H1 (cell line): ENCODE results near the gene CABCOCO1. TPM values are rescaled to one million over a fixed set of nuclear protein-coding genes. Genes with fewer than 3 reads are reported as not detected.

Experiments used
- CTCF ChIA-PET: fragments of 300-600 bp; sonication (Branson Sonifier 250); formaldehyde crosslinking; loops from one replicate; lab custom pipeline; 2021; ENCODE audit not compliant: partially characterized antibody; lab: Charles Lee
- POLR2A ChIA-PET: fragments of 300-600 bp; sonication (Branson Sonifier 250); formaldehyde crosslinking; loops from one replicate; lab custom pipeline; 2021; ENCODE audit warnings: inconsistent platforms; ENCODE audit not compliant: partially characterized antibody; lab: Charles Lee
- DNase-seq, 2 experiments: peaks; one replicate each; pipeline versions ENCODE4 v3.0.0 to v3.0.0-alpha.2; 2010 to 2022; ENCODE audit warnings: low spot score in 2 of 2, low read depth in 1 of 2, mixed read lengths in 1 of 2
- FAIRE-seq: peaks from 2 replicates; lab custom pipeline; 2011; peaks lifted over from hg19 to GRCh38; lab: Jason Lieb, UNC
- H2AFZ ChIP-seq: 2 replicates; pipeline ENCODE4 v1.8.1; 2012; ENCODE audit warnings: low read length, inconsistent platforms
- H2AK5ac ChIP-seq: 2 replicates; pipeline ENCODE4 v1.6.1; 2013; ENCODE audit warnings: low read depth, low read length
- H2BK120ac ChIP-seq: replicated peaks from 2 replicates; pipeline ENCODE3; 2013; ENCODE audit warnings: low read depth, low read length, inconsistent platforms
- H2BK12ac ChIP-seq: 2 replicates; pipeline ENCODE4 v1.6.1; 2013; ENCODE audit warnings: low read depth, low read length
- H2BK15ac ChIP-seq: 2 replicates; pipeline ENCODE4 v1.6.1; 2013; ENCODE audit warnings: low read length
- H2BK20ac ChIP-seq: 2 replicates; pipeline ENCODE4 v1.6.1; 2013; ENCODE audit warnings: low read length
- H2BK5ac ChIP-seq: 2 replicates; pipeline ENCODE4 v1.6.1; 2013; ENCODE audit warnings: low read depth, low read length
- H3K14ac ChIP-seq: 2 replicates; pipeline ENCODE4 v1.6.1; 2013; ENCODE audit warnings: inconsistent platforms; ENCODE audit not compliant: insufficient read length
- H3K18ac ChIP-seq: 2 replicates; pipeline ENCODE4 v1.6.1; 2013; ENCODE audit warnings: low read length; ENCODE audit errors: extremely low read depth
- H3K23ac ChIP-seq: 2 replicates; pipeline ENCODE4 v1.6.1; 2013; ENCODE audit warnings: inconsistent platforms; ENCODE audit not compliant: insufficient read length
- H3K23me2 ChIP-seq: 2 replicates; pipeline ENCODE4 v1.6.1; 2013; ENCODE audit warnings: low read depth, low read length
- H3K27ac ChIP-seq: 2 replicates; pipeline ENCODE4 v1.6.1; 2011; ENCODE audit warnings: low read depth, low read length, inconsistent platforms
- H3K27me3 ChIP-seq, 4 experiments: replicated peaks in 1 of 4; 1 replicate in 1 of 4; 2 replicates in 3 of 4; pipeline versions ENCODE4 v1.6.1 to v1.8.1; 2011 to 2013; ENCODE audit warnings: low read length in 3 of 4, mild to moderate bottlenecking in 3 of 4, inconsistent platforms in 2 of 4, mixed read lengths in 2 of 4, moderate library complexity in 1 of 4; ENCODE audit not compliant: control insufficient read depth in 3 of 4, insufficient read depth in 3 of 4; ENCODE audit errors: extremely low read depth in 1 of 4
- H3K36me3 ChIP-seq, 4 experiments: 2 replicates each; pipeline versions ENCODE4 v1.6.1 to v1.8.1; 2011 to 2013; ENCODE audit warnings: mild to moderate bottlenecking in 4 of 4, low read length in 3 of 4, moderate library complexity in 2 of 4, control low read depth in 1 of 4, inconsistent platforms in 1 of 4; ENCODE audit not compliant: insufficient read depth in 4 of 4, control insufficient read depth in 2 of 4
- H3K4ac ChIP-seq: replicated peaks from 2 replicates; pipeline ENCODE3; 2013; ENCODE audit warnings: low read length, low read depth, mixed read lengths, inconsistent platforms; ENCODE audit not compliant: insufficient read length
- H3K4me1 ChIP-seq, 4 experiments: replicated peaks in 1 of 4; 1 replicate in 1 of 4; 2 replicates in 3 of 4; pipeline versions ENCODE4 v1.6.1 to v1.8.1; 2011 to 2013; ENCODE audit warnings: low read length in 3 of 4, inconsistent platforms in 2 of 4, mixed read lengths in 1 of 4; ENCODE audit not compliant: insufficient read depth in 4 of 4, control insufficient read depth in 3 of 4
- H3K4me2 ChIP-seq, 2 experiments: 2 replicates each; pipeline versions ENCODE4 v1.6.1 to v1.8.1; 2011 to 2013; ENCODE audit warnings: low read depth in 2 of 2, low read length in 2 of 2, control low read depth in 1 of 2, inconsistent platforms in 1 of 2, mild to moderate bottlenecking in 1 of 2; ENCODE audit not compliant: insufficient read depth in 1 of 2
- H3K4me3 ChIP-seq, 4 experiments: fragments of 200-600, 300-600 bp in 1 of 4; sonication (generic), shearing (Covaris generic), sonication (Bioruptor Twin) in 1 of 4; 2 replicates each; pipeline versions ENCODE4 v1.5.1 to v1.8.1; 2011 to 2016; ENCODE audit warnings: low read length in 4 of 4, low read depth in 3 of 4, control low read depth in 2 of 4, inconsistent platforms in 2 of 4, mild to moderate bottlenecking in 2 of 4, mixed read lengths in 1 of 4, moderate library complexity in 1 of 4; ENCODE audit not compliant: insufficient read depth in 2 of 4; ENCODE audit errors: extremely low read depth in 1 of 4
- H3K56ac ChIP-seq: replicated peaks from 2 replicates; pipeline ENCODE3; 2013; ENCODE audit warnings: low read depth, mild to moderate bottlenecking, mixed read lengths, low read length, inconsistent platforms; ENCODE audit not compliant: insufficient read length
- H3K79me1 ChIP-seq: 2 replicates; pipeline ENCODE4 v1.6.1; 2013; ENCODE audit warnings: low read depth, low read length, control low read depth
- H3K79me2 ChIP-seq, 2 experiments: 2 replicates each; pipeline versions ENCODE4 v1.6.1 to v1.8.1; 2012 to 2013; ENCODE audit warnings: low read length in 2 of 2, mild to moderate bottlenecking in 2 of 2, inconsistent platforms in 1 of 2; ENCODE audit not compliant: insufficient read depth in 2 of 2, control insufficient read depth in 1 of 2
- H3K9ac ChIP-seq, 4 experiments: replicated peaks in 1 of 4; 1 replicate in 1 of 4; 2 replicates in 3 of 4; pipeline versions ENCODE4 v1.6.1 to v1.8.1; 2011 to 2013; ENCODE audit warnings: low read depth in 3 of 4, low read length in 3 of 4, control low read depth in 2 of 4, mild to moderate bottlenecking in 2 of 4, moderate library complexity in 2 of 4, inconsistent platforms in 1 of 4; ENCODE audit errors: extremely low read depth in 1 of 4
- H3K9me3 ChIP-seq, 2 experiments: 2 replicates each; pipeline versions ENCODE4 v1.6.1 to v1.8.1; 2012 to 2013; ENCODE audit warnings: mild to moderate bottlenecking in 2 of 2, moderate library complexity in 2 of 2, control low read depth in 1 of 2, inconsistent platforms in 1 of 2, low read depth in 1 of 2, low read length in 1 of 2, mixed read lengths in 1 of 2; ENCODE audit not compliant: insufficient read depth in 2 of 2
- H4K20me1 ChIP-seq, 2 experiments: replicated peaks in 1 of 2; 2 replicates each; pipeline versions ENCODE3 to v1.8.1; 2011 to 2013; ENCODE audit warnings: inconsistent platforms in 2 of 2, low read length in 2 of 2, mild to moderate bottlenecking in 1 of 2; ENCODE audit not compliant: insufficient read depth in 2 of 2, control insufficient read depth in 1 of 2
- H4K5ac ChIP-seq: 2 replicates; pipeline ENCODE4 v1.6.1; 2013; ENCODE audit warnings: low read length, low read depth, mixed read lengths, inconsistent platforms; ENCODE audit not compliant: insufficient read length
- H4K8ac ChIP-seq: 2 replicates; pipeline ENCODE4 v1.8.0; 2013; ENCODE audit warnings: mild to moderate bottlenecking, moderate library complexity, low read length, inconsistent platforms; ENCODE audit not compliant: insufficient read depth; ENCODE audit errors: extremely low read depth
- H4K91ac ChIP-seq: replicated peaks from 2 replicates; pipeline ENCODE3; 2013; ENCODE audit warnings: low read length, mixed read lengths, inconsistent platforms; ENCODE audit not compliant: insufficient read length
- ATF3 ChIP-seq: IDR thresholded peaks from 2 replicates; pipeline ENCODE4 v1.6.1; 2011; ENCODE audit warnings: low read depth, mild to moderate bottlenecking, low read length; ENCODE audit not compliant: insufficient read depth
- CREB1 ChIP-seq: IDR thresholded peaks from 2 replicates; pipeline ENCODE4 v1.6.1; 2012; ENCODE audit warnings: inconsistent platforms
- JUN ChIP-seq: IDR thresholded peaks from 2 replicates; pipeline ENCODE4 v1.6.1; 2011; ENCODE audit warnings: low read depth, mild to moderate bottlenecking, improper control_type of control experiment, low read length
- RFX5 ChIP-seq: IDR thresholded peaks from 2 replicates; pipeline ENCODE4 v1.6.1; 2011; ENCODE audit warnings: low read depth, low read length, improper control_type of control experiment, borderline replicate concordance
- WGBS, 2 experiments: shearing (Covaris generic) in 1 of 2; methylation state at CpG; one replicate each; pipeline versions ENCODE4 v1.1.6 to v1.1.7; 2013 to 2015; ENCODE audit warnings: low lambda C conversion rate in 2 of 2, mixed read lengths in 2 of 2, inconsistent platforms in 1 of 2, low coverage in 1 of 2, missing lambda C conversion rate in 1 of 2; ENCODE audit not compliant: insufficient replicate concordance in 2 of 2, insufficient coverage in 1 of 2, insufficient read length in 1 of 2; ENCODE audit errors: extremely low coverage in 1 of 2, missing lambda C conversion rate in 1 of 2; 5-methylcytosine and 5-hydroxymethylcytosine counted together
- polyA plus RNA-seq, 7 experiments: library from polyadenylated mRNA; depleted of rRNA in 3 of 7; stranded (reverse) in 5 of 7; unstranded in 2 of 7; fragments of >200 nt in 5 of 7; fragments of 200-250 nt in 2 of 7; gene quantifications; 1 replicate in 5 of 7; 2 replicates in 1 of 7; 4 replicates in 1 of 7; pipeline versions ENCODE4 v1.2.1 to v1.2.3, GENCODE V29; 2011 to 2013; ENCODE audit warnings: missing spikeins in 2 of 7, mixed read lengths in 2 of 7
- total RNA-seq: library from RNA; stranded (reverse); fragmentation: NEBNext Ultra II Directional; extraction: Animal tissue kit (Norgen Biotek cat#: 25700); gene quantifications from 2 replicates; pipeline ENCODE4 v1.2.1, GENCODE V29; 2021

CABCOCO1 gene
- total and polyA plus RNA-seq, 2 of the 8 experiments (the other 6 are each of a cell fraction or from before 2014, with no cell fraction given): not detected

- H3K14ac ChIP-seq: no peak overlapping the region
- H3K23me2 ChIP-seq: no peaks in the 10 kb centered on the region; the same call in 1 of the 2 replicates
- 83% methylated on average over 2 of the region's 2 CpGs; no CpG with 5 or more reads in 1 of the 2 experiments for WGBS, 2 experiments
- CTCF ChIA-PET: interaction anchor here (9.2 kb wide), 1 partner anchor 18 kb away, joined by 49 read pairs; no protein-coding TSS in a partner anchor
- H3K56ac ChIP-seq: no peak overlapping the region
- no peak overlapping the region for H2AK5ac ChIP-seq
- H3K79me1 ChIP-seq: no peaks in the 10 kb centered on the region
- H3K79me2 ChIP-seq: no peaks in the 10 kb centered on the region
- no peak overlapping the region for H3K9ac ChIP-seq
- no peak overlapping the region for H4K8ac ChIP-seq
- H3K4me2 ChIP-seq: no peak overlapping the region
- no peak for TF ChIP-seq RFX5
- no peak for TF ChIP-seq CREB1
- no peak for TF ChIP-seq JUN
- TF ChIP-seq ATF3: no peak
- FAIRE-seq (no peak), DNase-seq (no peak)
- H3K27ac ChIP-seq: no peak overlapping the region
- H3K4me1 ChIP-seq: no peaks in the 10 kb centered on the region
- no peak overlapping the region for H3K4ac ChIP-seq
- H3K36me3 ChIP-seq: no peaks in the 10 kb centered on the region
- no peak overlapping the region for H2BK20ac ChIP-seq
- no peak overlapping the region for H2BK120ac ChIP-seq
- no peak overlapping the region for H2BK5ac ChIP-seq
- H2BK12ac ChIP-seq: no peak overlapping the region
- H2AFZ ChIP-seq: no peak overlapping the region
- H3K27me3 ChIP-seq: no peaks in the 10 kb centered on the region
- H4K91ac ChIP-seq: no peak overlapping the region
- H3K23ac ChIP-seq: no peak overlapping the region
- H3K4me3 ChIP-seq: no peak overlapping the region
- no peaks in the 10 kb centered on the region for H4K20me1 ChIP-seq
- H3K9me3 ChIP-seq: no peaks in the 10 kb centered on the region
- H4K5ac ChIP-seq: no peak overlapping the region
- POLR2A ChIA-PET: no interaction called here
- no peak overlapping the region for H2BK15ac ChIP-seq
- no peak overlapping the region for H3K18ac ChIP-seq
Measured at GRCh38 chr10:61730671-61731070, 67.9 kb downstream of the CABCOCO1 start.
